HEK293T (cell line): ENCODE measurements around the gene ENDOD1.

Experiments used
- CTCF ChIA-PET: fragments of 350-600 bp; formaldehyde crosslinking; extraction: SDS; loops from one replicate; lab custom pipeline; 2021; ENCODE audit warnings: antibody characterized with exemption, inconsistent platforms; lab: Yijun Ruan, JAX
- POLR2A ChIA-PET: fragments of 350-600 bp; formaldehyde crosslinking; extraction: SDS; loops from one replicate; lab custom pipeline; 2020; ENCODE audit warnings: antibody characterized with exemption, inconsistent platforms; lab: Yijun Ruan, JAX
- DNase-seq: peaks from one replicate; pipeline ENCODE4 v3.0.0; 2012; ENCODE audit warnings: mixed read lengths; ENCODE audit errors: extremely low spot score
- ARNT ChIP-seq: fragments of 450-650 bp; IDR thresholded peaks from 2 replicates; pipeline ENCODE4 v1.6.1; 2017; ENCODE audit warnings: mild to moderate bottlenecking
- BHLHE40 ChIP-seq: fragments of 450-650 bp; IDR thresholded peaks from 2 replicates; pipeline ENCODE4 v1.6.1; 2016; ENCODE audit warnings: mild to moderate bottlenecking, moderate library complexity, borderline replicate concordance
- CTBP1 ChIP-seq: fragments of 450-650 bp; IDR thresholded peaks from 2 replicates; pipeline ENCODE4 v1.6.1; 2016; ENCODE audit warnings: borderline replicate concordance
- ELF4 ChIP-seq: fragments of 450-650 bp; IDR thresholded peaks from 2 replicates; pipeline ENCODE4 v1.6.1; 2017; ENCODE audit warnings: antibody characterized with exemption
- FOXA1 ChIP-seq: fragments of 450-650 bp; IDR thresholded peaks from 2 replicates; pipeline ENCODE4 v1.6.1; 2016; ENCODE audit warnings: mild to moderate bottlenecking
- FOXK2 ChIP-seq: fragments of 450-650 bp; IDR thresholded peaks from 2 replicates; pipeline ENCODE4 v1.6.1; 2016; ENCODE audit warnings: mild to moderate bottlenecking
- FOXM1 ChIP-seq: fragments of 450-650 bp; IDR thresholded peaks from 2 replicates; pipeline ENCODE4 v1.6.1; 2017; ENCODE audit warnings: mild to moderate bottlenecking, borderline replicate concordance
- HDGF ChIP-seq: fragments of 450-650 bp; IDR thresholded peaks from 2 replicates; pipeline ENCODE4 v1.6.1; 2017; ENCODE audit warnings: antibody characterized with exemption, borderline replicate concordance
- L3MBTL2 ChIP-seq: fragments of 450-650 bp; conservative IDR thresholded peaks from 2 replicates; pipeline ENCODE4 v1.6.1; 2016; ENCODE audit warnings: mild to moderate bottlenecking
- LEF1 ChIP-seq: fragments of 450-650 bp; IDR thresholded peaks from 2 replicates; pipeline ENCODE4 v1.6.1; 2017; ENCODE audit warnings: mild to moderate bottlenecking, borderline replicate concordance
- NFRKB ChIP-seq: fragments of 450-650 bp; IDR thresholded peaks from 2 replicates; pipeline ENCODE4 v1.6.1; 2016; ENCODE audit warnings: mild to moderate bottlenecking, moderate library complexity
- PKNOX1 ChIP-seq: fragments of 450-650 bp; IDR thresholded peaks from 2 replicates; pipeline ENCODE4 v1.6.1; 2016
- SP1 ChIP-seq: fragments of 450-650 bp; IDR thresholded peaks from 2 replicates; pipeline ENCODE4 v1.6.1; 2017
- SUZ12 ChIP-seq: fragments of 450-650 bp; IDR thresholded peaks from 2 replicates; pipeline ENCODE4 v1.6.1; 2016; ENCODE audit warnings: mild to moderate bottlenecking
- TARDBP ChIP-seq: fragments of 450-650 bp; IDR thresholded peaks from 2 replicates; pipeline ENCODE4 v1.6.1; 2016
- ZNF384 ChIP-seq: fragments of 450-650 bp; IDR thresholded peaks from 2 replicates; pipeline ENCODE4 v1.6.1; 2016

Gene ENDOD1

GRCh38 chr11:95166781-95167180 is 77.1 kb downstream of the ENDOD1 start:
- CTCF ChIA-PET, result interaction anchor here (0.7 kb wide), 1 partner anchor 538 kb away, joined by 3 read pairs; no protein-coding TSS in a partner anchor
- no peak for DNase-seq
- TF ChIP-seq LEF1, result no peak
- no peak for TF ChIP-seq ARNT
- TF ChIP-seq CTBP1, result no peak
- no peak for TF ChIP-seq FOXK2
- TF ChIP-seq TARDBP, result no peak
- TF ChIP-seq BHLHE40, result no peak
- TF ChIP-seq ZNF384, result no peak
- TF ChIP-seq PKNOX1, result no peak
- no peak for TF ChIP-seq SP1
- POLR2A ChIA-PET, result no interaction called here

- no peak for TF ChIP-seq FOXK2
- no peak for TF ChIP-seq SUZ12
- TF ChIP-seq LEF1, result no peak
- ChIA-PET POLR2A (no interaction called here), CTCF (no interaction called here)
- DNase-seq, result no peak
Observed at GRCh38 chr11:95170294-95170693, 80.6 kb downstream of the ENDOD1 start.

GRCh38 chr11:95175818-95176380 is 86.3 kb downstream of the ENDOD1 start:
- ChIA-PET CTCF (interaction anchor here (1.5 kb wide), 1 partner anchor 530 kb away, joined by 4 read pairs; no protein-coding TSS in a partner anchor), POLR2A (no interaction called here)
- DNase-seq, result no peak
- TF ChIP-seq ELF4, result no peak
- no peak for TF ChIP-seq LEF1
- no peak for TF ChIP-seq PKNOX1
- TF ChIP-seq BHLHE40, result no peak
- no peak for TF ChIP-seq ARNT
- no peak for TF ChIP-seq NFRKB
- no peak for TF ChIP-seq FOXA1
- no peak for TF ChIP-seq FOXK2
- TF ChIP-seq SUZ12, result no peak
- no peak for TF ChIP-seq HDGF
- TF ChIP-seq SP1, result no peak
- no peak for TF ChIP-seq FOXM1
- TF ChIP-seq L3MBTL2, result no peak
- TF ChIP-seq TARDBP, result no peak
- TF ChIP-seq ZNF384, result no peak
